ENCODE measurements around the gene ARHGEF33.

The ARHGEF33 gene

DNA sequence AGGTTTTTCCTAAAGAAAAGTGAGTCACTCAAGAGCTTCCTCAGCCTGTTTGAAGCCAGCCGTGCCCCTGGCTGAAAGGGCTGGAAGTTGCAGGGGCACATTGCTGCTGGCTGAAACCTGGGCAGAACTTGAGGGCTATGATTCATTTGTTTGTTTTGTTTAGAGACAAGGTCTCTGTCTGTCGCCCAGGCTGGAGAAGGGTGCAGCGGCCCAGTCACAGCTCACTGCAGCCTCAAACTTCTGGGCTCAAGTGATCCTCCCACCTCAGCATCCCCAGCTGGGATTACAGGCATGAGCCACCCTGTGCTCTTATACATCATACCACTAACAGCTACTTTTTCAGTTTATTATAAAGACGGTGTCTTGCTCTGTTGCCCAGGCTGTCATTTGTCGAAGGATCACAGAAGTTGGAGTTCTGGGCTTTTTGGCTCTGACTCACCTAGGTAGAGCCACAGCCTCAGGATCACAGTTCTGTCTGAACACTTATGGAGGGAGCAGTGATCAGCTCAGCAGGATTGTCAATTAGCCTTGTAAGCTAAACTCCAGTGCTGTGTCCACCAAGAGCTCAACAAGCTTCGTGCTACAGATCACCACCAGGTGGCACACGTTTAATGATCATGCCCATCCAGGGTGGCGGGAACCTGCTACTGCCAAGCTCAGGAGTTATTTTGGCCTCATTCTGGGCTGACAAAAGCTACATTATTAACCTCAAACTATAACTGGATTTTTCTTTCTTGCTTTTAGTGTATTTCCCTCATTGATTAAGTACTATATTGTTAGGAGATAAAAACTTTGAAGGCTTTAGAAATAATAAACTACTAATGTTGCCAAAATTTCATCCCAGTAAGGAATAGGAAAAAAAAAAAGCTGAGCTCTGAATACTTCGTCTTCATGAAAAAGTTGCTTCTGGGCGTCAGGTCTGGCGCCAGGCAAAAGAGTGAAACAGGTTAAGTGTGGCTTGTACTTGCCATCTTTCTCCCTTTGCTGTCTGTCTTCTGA is 57.9 kb downstream of the ARHGEF33 start:
- Histone ChIP-seq H3K4me3 (ENCODE audit: low read length) (no peak overlapping the region), H3K36me3 (ENCODE audit: control insufficient read depth, insufficient read depth, low read length) (no peaks in the 10 kb centered on the region), H3K4me1 (ENCODE audit: control insufficient read depth, insufficient read depth, low read length) (no peaks in the 10 kb centered on the region), H3K27ac (ENCODE audit: low read depth, low read length) (no peak overlapping the region), H3K27me3 (ENCODE audit: control insufficient read depth, insufficient read depth, low read length) (no peaks in the 10 kb centered on the region), H3K9ac (ENCODE audit: low read length) (no peak overlapping the region)

DNA sequence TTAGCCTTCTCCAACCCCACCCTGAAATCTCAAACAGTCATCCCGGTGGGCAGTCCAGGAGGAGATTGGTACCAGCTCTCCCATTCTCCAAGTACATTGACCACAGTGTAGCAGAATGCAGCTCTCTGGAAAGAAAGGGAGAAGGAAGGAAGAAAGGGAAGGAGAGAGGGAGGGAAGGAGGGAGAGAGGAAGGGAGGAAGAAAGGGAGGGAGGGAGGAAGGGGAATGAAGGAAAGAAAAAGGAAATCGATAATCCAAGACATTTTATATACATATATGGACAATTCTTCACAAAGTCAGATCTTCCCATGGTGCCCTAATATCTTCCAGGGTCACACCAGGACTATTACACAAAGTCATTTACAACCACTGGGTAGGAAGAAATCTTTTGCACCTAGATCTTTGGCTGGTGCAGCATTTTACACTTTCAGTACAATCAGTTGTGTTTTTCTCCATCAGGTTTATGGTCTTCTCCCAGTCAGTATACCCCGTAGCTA is 58.8 kb downstream of the ARHGEF33 start:
- H3K27ac ChIP-seq (ENCODE audit: low read depth, low read length): no peak overlapping the region
- H3K4me1 ChIP-seq (ENCODE audit: control insufficient read depth, insufficient read depth, low read length): no peaks in the 10 kb centered on the region
- H3K36me3 ChIP-seq (ENCODE audit: control insufficient read depth, insufficient read depth, low read length): no peaks in the 10 kb centered on the region
- no peaks in the 10 kb centered on the region for H3K27me3 ChIP-seq (ENCODE audit: control insufficient read depth, insufficient read depth, low read length)
- H3K9ac ChIP-seq (ENCODE audit: low read length): no peak overlapping the region
- H3K4me3 ChIP-seq (ENCODE audit: low read length): no peak overlapping the region

DNA sequence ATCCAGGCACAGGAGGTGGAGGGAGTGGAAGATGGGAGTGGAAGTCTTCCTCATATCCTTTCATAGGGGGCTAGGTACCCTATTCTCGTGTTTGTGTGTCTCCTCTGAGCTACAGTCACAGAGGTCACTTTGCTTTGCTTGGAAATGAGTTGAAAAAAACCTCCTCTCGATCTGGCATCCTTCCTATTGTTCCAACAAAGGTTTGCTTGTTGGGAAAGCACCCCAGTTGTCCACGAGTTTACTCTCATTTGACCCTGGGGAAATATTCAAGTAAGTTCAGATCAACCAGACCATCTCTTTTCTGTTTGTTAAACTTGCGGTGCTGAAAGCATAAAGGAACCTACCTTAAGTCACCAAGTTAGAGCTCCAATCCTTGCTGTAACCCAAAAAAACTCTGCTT is 59.3 kb downstream of the ARHGEF33 start:
- Histone ChIP-seq H3K36me3 (ENCODE audit: control insufficient read depth, insufficient read depth, low read length) (no peaks in the 10 kb centered on the region), H3K4me1 (ENCODE audit: control insufficient read depth, insufficient read depth, low read length) (no peaks in the 10 kb centered on the region), H3K9ac (ENCODE audit: low read length) (no peak overlapping the region), H3K4me3 (ENCODE audit: low read length) (no peak overlapping the region), H3K27me3 (ENCODE audit: control insufficient read depth, insufficient read depth, low read length) (no peaks in the 10 kb centered on the region), H3K27ac (ENCODE audit: low read depth, low read length) (no peak overlapping the region)

GRCh38 chr2:38951766-38952165 is 62.1 kb downstream of the ARHGEF33 start:
- no peaks in the 10 kb centered on the region for H3K36me3 ChIP-seq (ENCODE audit: control insufficient read depth, insufficient read depth, low read length)
- H3K9ac ChIP-seq (ENCODE audit: low read length): no peak overlapping the region
- no peaks in the 10 kb centered on the region for H3K4me1 ChIP-seq (ENCODE audit: control insufficient read depth, insufficient read depth, low read length)
- no peaks in the 10 kb centered on the region for H3K27me3 ChIP-seq (ENCODE audit: control insufficient read depth, insufficient read depth, low read length)
- H3K4me3 ChIP-seq (ENCODE audit: low read length): no peak overlapping the region
- H3K27ac ChIP-seq (ENCODE audit: low read depth, low read length): no peak overlapping the region

DNA sequence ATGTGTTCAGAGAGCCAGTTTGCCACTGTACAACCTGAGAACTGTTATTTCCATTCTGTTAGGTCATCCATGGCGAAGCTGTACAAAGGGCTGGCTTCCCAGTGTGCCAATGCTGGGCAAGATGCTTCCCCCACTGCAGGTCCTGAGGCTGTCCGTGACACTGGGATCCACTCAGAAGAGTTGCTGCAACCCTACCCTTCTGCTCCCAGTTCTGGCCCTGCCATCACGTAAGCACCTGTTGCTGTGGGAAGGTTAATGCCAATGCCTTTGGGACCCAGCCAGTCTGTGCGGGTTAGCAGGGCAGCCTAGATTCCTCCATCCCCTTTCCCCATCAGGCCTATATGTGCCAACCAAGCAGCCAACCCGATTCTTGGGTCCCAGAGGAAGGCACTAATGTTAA is 68.3 kb downstream of the ARHGEF33 start:
- Histone ChIP-seq H3K9ac (ENCODE audit: low read length) (no peak overlapping the region), H3K4me3 (ENCODE audit: low read length) (no peak overlapping the region), H3K27me3 (ENCODE audit: control insufficient read depth, insufficient read depth, low read length) (no peaks in the 10 kb centered on the region), H3K36me3 (ENCODE audit: control insufficient read depth, insufficient read depth, low read length) (no peaks in the 10 kb centered on the region), H3K27ac (ENCODE audit: low read depth, low read length) (no peak overlapping the region), H3K4me1 (ENCODE audit: control insufficient read depth, insufficient read depth, low read length) (no peaks in the 10 kb centered on the region)

GRCh38 chr2:38959466-38959865 is 69.8 kb downstream of the ARHGEF33 start:
- H3K27ac ChIP-seq (ENCODE audit: low read depth, low read length): no peak overlapping the region
- no peaks in the 10 kb centered on the region for H3K36me3 ChIP-seq (ENCODE audit: control insufficient read depth, insufficient read depth, low read length)
- H3K4me1 ChIP-seq (ENCODE audit: control insufficient read depth, insufficient read depth, low read length): no peaks in the 10 kb centered on the region
- no peaks in the 10 kb centered on the region for H3K27me3 ChIP-seq (ENCODE audit: control insufficient read depth, insufficient read depth, low read length)
- peak overlapping the region; percentile 61 for H3K4me3 ChIP-seq (ENCODE audit: low read length)
- H3K9ac ChIP-seq (ENCODE audit: low read length): no peak overlapping the region

DNA sequence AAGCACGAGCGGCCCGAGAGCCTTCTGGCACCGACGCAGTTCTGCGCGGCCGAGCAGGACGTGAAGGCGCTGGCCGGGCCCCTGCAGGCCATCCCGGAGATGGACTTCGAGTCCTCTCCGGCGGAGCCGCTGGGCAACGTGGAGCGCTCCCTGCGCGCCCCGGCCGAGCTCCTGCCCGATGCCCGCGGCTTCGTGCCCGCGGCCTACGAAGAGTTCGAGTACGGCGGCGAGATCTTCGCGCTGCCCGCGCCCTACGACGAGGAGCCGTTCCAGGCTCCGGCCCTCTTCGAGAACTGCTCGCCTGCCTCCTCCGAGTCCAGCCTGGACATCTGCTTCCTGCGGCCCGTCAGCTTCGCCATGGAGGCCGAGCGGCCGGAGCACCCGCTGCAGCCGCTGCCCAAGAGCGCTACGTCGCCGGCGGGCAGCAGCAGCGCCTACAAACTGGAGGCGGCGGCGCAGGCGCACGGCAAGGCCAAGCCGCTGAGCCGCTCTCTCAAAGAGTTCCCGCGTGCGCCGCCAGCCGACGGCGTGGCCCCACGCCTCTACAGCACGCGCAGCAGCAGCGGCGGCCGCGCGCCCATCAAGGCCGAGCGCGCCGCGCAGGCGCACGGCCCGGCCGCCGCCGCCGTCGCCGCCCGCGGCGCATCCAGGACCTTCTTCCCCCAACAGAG is 70.4 kb downstream of the ARHGEF33 start:
- no peaks in the 10 kb centered on the region for H3K36me3 ChIP-seq (ENCODE audit: control insufficient read depth, insufficient read depth, low read length)
- peak overlapping the region; percentile 14 for H3K27ac ChIP-seq (ENCODE audit: low read depth, low read length)
- H3K4me3 ChIP-seq (ENCODE audit: low read length): peak overlapping the region; percentile 61
- no peak overlapping the region for H3K9ac ChIP-seq (ENCODE audit: low read length)
- no peaks in the 10 kb centered on the region for H3K27me3 ChIP-seq (ENCODE audit: control insufficient read depth, insufficient read depth, low read length)
- no peaks in the 10 kb centered on the region for H3K4me1 ChIP-seq (ENCODE audit: control insufficient read depth, insufficient read depth, low read length)

DNA sequence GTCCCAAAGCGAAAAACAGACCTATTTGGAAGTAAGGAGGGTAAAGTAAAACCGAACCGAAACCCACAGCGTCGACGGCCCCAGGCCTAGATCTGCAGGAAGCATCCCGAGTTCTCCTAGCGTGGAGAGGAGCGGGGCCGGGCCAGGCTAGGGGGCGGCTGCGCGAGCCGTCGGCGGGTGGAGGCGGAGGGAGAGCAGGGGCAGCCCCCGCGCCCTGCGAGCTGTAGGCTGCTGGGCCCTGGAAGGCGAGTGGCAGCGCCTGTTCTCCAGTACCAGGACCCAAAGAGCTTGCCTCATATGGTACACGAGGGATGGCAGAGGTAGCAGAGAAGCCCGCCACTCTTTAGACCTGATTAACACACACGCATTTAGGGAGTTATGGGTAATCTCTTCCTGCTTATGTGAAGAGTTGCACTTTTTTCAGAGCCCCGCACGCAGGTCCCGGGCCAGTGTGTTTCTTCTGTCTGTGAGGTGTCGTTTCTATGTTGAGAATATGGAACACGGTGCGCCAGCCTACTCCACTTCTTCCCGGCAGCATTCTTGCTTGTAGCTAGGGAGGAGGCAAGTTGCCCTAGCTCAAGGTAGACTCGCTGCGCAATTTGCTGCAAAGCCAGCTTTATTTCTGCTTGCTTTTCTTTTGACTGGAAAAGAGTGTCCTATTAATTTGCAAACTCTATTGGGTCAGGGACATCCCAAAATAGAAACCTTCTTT is 71.1 kb downstream of the ARHGEF33 start:
- no peaks in the 10 kb centered on the region for H3K27me3 ChIP-seq (ENCODE audit: control insufficient read depth, insufficient read depth, low read length)
- H3K36me3 ChIP-seq (ENCODE audit: control insufficient read depth, insufficient read depth, low read length): no peaks in the 10 kb centered on the region
- no peaks in the 10 kb centered on the region for H3K4me1 ChIP-seq (ENCODE audit: control insufficient read depth, insufficient read depth, low read length)
- no peak overlapping the region for H3K9ac ChIP-seq (ENCODE audit: low read length)
- H3K4me3 ChIP-seq (ENCODE audit: low read length): peak overlapping the region; percentile 49
- H3K27ac ChIP-seq (ENCODE audit: low read depth, low read length): no peak overlapping the region

GRCh38 chr2:38966006-38966405 is 76.3 kb downstream of the ARHGEF33 start:
- Histone ChIP-seq H3K36me3 (ENCODE audit: control insufficient read depth, insufficient read depth, low read length) (no peaks in the 10 kb centered on the region), H3K9ac (ENCODE audit: low read length) (no peak overlapping the region), H3K27me3 (ENCODE audit: control insufficient read depth, insufficient read depth, low read length) (no peaks in the 10 kb centered on the region)

DNA sequence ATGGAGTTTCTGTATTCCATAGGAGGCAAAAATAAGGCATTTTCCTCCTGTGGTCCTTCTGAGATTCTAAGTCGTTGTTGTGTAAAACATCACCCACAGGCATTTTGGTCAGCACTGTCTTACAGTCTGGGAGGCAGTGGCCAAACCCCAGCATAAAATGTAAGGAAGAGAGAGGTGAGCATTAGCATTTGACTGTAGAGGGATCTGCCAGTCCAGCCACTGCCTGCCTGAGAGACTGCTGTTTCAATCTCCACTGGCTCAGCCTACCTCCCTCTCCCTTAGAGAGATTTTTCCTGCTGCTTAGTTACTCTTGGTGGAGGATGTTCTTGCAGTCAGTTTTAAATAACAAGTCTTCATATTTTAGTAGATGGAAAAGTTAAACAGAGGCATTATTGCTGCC is 77.0 kb downstream of the ARHGEF33 start:
- Histone ChIP-seq H3K27ac (ENCODE audit: low read depth, low read length) (no peak overlapping the region), H3K4me3 (ENCODE audit: low read length) (no peak overlapping the region), H3K36me3 (ENCODE audit: control insufficient read depth, insufficient read depth, low read length) (no peaks in the 10 kb centered on the region), H3K4me1 (ENCODE audit: control insufficient read depth, insufficient read depth, low read length) (no peaks in the 10 kb centered on the region), H3K9ac (ENCODE audit: low read length) (no peak overlapping the region), H3K27me3 (ENCODE audit: control insufficient read depth, insufficient read depth, low read length) (no peaks in the 10 kb centered on the region)

More at GRCh38 chr2:38966006-38966405, 76.3 kb downstream of the ARHGEF33 start:
- H3K4me3 ChIP-seq (ENCODE audit: low read length): no peak overlapping the region
- no peak overlapping the region for H3K27ac ChIP-seq (ENCODE audit: low read depth, low read length)
- H3K4me1 ChIP-seq (ENCODE audit: control insufficient read depth, insufficient read depth, low read length): no peaks in the 10 kb centered on the region

GRCh38 chr2:38968021-38968420 is 78.3 kb downstream of the ARHGEF33 start:
- Histone ChIP-seq H3K9ac (ENCODE audit: low read length) (no peak overlapping the region), H3K4me1 (ENCODE audit: control insufficient read depth, insufficient read depth, low read length) (no peaks in the 10 kb centered on the region), H3K27me3 (ENCODE audit: control insufficient read depth, insufficient read depth, low read length) (no peaks in the 10 kb centered on the region), H3K36me3 (ENCODE audit: control insufficient read depth, insufficient read depth, low read length) (no peaks in the 10 kb centered on the region), H3K27ac (ENCODE audit: low read depth, low read length) (no peak overlapping the region), H3K4me3 (ENCODE audit: low read length) (no peak overlapping the region)

DNA sequence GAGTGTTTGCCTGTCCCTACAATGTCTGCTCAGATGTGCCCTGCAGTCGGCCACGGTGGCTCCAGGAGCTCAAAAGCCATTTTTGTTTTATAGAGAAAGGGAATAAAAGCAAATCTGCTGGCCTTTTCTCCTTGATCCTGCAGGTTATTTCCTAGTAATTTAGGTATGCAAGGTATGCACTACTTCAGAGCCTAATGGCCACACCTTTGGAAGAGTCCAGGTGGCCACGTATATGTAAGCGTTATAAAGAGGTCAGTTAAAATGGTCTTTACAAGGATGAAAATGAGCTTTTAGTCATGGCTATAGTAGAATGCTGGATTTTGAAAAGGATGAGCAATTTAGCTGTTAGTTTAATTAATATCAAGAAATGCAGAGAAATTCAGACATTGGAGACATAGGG is 81.7 kb downstream of the ARHGEF33 start:
- Histone ChIP-seq H3K9ac (ENCODE audit: low read length) (no peak overlapping the region), H3K27me3 (ENCODE audit: control insufficient read depth, insufficient read depth, low read length) (no peaks in the 10 kb centered on the region), H3K4me1 (ENCODE audit: control insufficient read depth, insufficient read depth, low read length) (peaks cover 3% of the 10 kb centered on the region), H3K4me3 (ENCODE audit: low read length) (no peak overlapping the region), H3K27ac (ENCODE audit: low read depth, low read length) (no peak overlapping the region), H3K36me3 (ENCODE audit: control insufficient read depth, insufficient read depth, low read length) (no peaks in the 10 kb centered on the region)
